ENCODE results near the gene ATF6. TPM values are rescaled to one million over a fixed set of nuclear protein-coding genes. Genes with fewer than 3 reads are reported as not detected.

ATF6 gene
- total and polyA plus RNA-seq, 9 of the 15 experiments (the other 6 are each of a cell fraction or from before 2014, with no cell fraction given) = 11.7 to 32.4 (median 20.4) TPM

GRCh38 chr1:161820914-161821313, 54.8 kb downstream of the ATF6 start (continued):
- TF ChIP-seq, protein P1, sequence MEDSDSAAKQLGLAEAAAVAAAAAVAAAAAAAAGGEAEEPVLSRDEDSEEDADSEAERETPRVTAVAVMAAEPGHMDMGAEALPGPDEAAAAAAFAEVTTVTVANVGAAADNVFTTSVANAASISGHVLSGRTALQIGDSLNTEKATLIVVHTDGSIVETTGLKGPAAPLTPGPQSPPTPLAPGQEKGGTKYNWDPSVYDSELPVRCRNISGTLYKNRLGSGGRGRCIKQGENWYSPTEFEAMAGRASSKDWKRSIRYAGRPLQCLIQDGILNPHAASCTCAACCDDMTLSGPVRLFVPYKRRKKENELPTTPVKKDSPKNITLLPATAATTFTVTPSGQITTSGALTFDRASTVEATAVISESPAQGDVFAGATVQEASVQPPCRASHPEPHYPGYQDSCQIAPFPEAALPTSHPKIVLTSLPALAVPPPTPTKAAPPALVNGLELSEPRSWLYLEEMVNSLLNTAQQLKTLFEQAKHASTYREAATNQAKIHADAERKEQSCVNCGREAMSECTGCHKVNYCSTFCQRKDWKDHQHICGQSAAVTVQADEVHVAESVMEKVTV (CRISPR knock-in tag; IDR thresholded peaks at IDR 0.05) = no peak
- TF ChIP-seq, protein P2, sequence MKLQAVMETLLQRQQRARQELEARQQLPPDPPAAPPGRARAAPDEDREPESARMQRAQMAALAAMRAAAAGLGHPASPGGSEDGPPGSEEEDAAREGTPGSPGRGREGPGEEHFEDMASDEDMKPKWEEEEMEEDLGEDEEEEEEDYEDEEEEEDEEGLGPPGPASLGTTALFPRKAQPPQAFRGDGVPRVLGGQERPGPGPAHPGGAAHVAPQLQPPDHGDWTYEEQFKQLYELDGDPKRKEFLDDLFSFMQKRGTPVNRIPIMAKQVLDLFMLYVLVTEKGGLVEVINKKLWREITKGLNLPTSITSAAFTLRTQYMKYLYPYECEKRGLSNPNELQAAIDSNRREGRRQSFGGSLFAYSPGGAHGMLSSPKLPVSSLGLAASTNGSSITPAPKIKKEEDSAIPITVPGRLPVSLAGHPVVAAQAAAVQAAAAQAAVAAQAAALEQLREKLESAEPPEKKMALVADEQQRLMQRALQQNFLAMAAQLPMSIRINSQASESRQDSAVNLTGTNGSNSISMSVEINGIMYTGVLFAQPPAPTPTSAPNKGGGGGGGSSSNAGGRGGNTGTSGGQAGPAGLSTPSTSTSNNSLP (IDR thresholded peaks at IDR 0.05; ENCODE audit: borderline replicate concordance, low read depth, low read length) = no peak
- TF ChIP-seq PPARD (CRISPR knock-in tag; IDR thresholded peaks at IDR 0.05) = no peak

GRCh38 chr1:161824618-161825017, 58.5 kb downstream of the ATF6 start:
- BruUV-seq (replicated peaks) = no TSS peak
- WGBS (ENCODE audit: insufficient coverage, low coverage, missing lambda C conversion rate) = 63% methylated on average over 1 of the region's 1 CpG
- intact Hi-C loops (cut with micrococcal nuclease) (no loop called here), in situ Hi-C loops (cut with MboI) (no loop called here)
- POLR2A ChIA-PET = interaction anchor here (0.6 to 0.8 kb wide), 3 partner anchors 13 to 226 kb away, joined by 3 read pairs; no protein-coding TSS in a partner anchor
- Histone ChIP-seq H3K79me2 (ENCODE audit: control insufficient read depth, insufficient read depth, low read length) (no peaks in the 10 kb centered on the region), H3K4me2 (ENCODE audit: insufficient read depth, low read length) (no peak overlapping the region), H3K9me3 (replicated peaks; ENCODE audit: control insufficient read depth, insufficient read depth, low read depth, low read length) (no peaks in the 10 kb centered on the region; the same call in 1 of the 2 replicates), H4K20me1 (replicated peaks; ENCODE audit: control insufficient read depth, insufficient read depth, low read length) (no peaks in the 10 kb centered on the region), H3K9me1 (ENCODE audit: control insufficient read depth, insufficient read depth, low read length) (no peaks in the 10 kb centered on the region), H3K36me3 (ENCODE audit: control insufficient read depth, insufficient read depth, low read length) (peaks cover 48% of the 10 kb centered on the region), H3K4me3 (no peak overlapping the region), H3K4me1 (replicated peaks in 1 of 2; ENCODE audit: control insufficient read depth in 2 of 2, insufficient read depth in 2 of 2, low read length in 2 of 2) (no peaks in the 10 kb centered on the region), H3K9ac (ENCODE audit: insufficient read depth in 1 of 2, low read depth in 2 of 2, low read length in 2 of 2) (no peak overlapping the region), H3K27ac (ENCODE audit: extremely low read depth, low read depth, low read length) (no peak overlapping the region), H3K27me3 (ENCODE audit: control insufficient read depth in 2 of 2, insufficient read depth in 2 of 2, low read length in 2 of 2) (no peaks in the 10 kb centered on the region), H2AFZ (ENCODE audit: low read depth, low read length) (no peak overlapping the region)
- no peak for FAIRE-seq
- DNase-seq (ENCODE audit: extremely low read depth in 1 of 4, low spot score in 3 of 4) = no peak
- ATAC-seq = no peak
- CTCF ChIA-PET (ENCODE audit: low intra/inter-chr PET ratio) = no interaction called here
- no peak for TF ChIP-seq THRB (CRISPR knock-in tag; conservative IDR thresholded peaks at IDR 0.05)
- TF ChIP-seq E2F5 (CRISPR knock-in tag; IDR thresholded peaks at IDR 0.05) = no peak
- TF ChIP-seq, protein P3, sequence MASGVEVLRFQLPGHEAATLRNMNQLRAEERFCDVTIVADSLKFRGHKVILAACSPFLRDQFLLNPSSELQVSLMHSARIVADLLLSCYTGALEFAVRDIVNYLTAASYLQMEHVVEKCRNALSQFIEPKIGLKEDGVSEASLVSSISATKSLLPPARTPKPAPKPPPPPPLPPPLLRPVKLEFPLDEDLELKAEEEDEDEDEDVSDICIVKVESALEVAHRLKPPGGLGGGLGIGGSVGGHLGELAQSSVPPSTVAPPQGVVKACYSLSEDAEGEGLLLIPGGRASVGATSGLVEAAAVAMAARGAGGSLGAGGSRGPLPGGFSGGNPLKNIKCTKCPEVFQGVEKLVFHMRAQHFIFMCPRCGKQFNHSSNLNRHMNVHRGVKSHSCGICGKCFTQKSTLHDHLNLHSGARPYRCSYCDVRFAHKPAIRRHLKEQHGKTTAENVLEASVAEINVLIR (CRISPR knock-in tag; IDR thresholded peaks at IDR 0.05) = no peak
- TF ChIP-seq SMARCB1 (IDR thresholded peaks at IDR 0.05; ENCODE audit: insufficient read length, low read depth) = no peak
- no peak for TF ChIP-seq ZNF561 (CRISPR knock-in tag; conservative IDR thresholded peaks at IDR 0.05)
- no peak for TF ChIP-seq GABPB1 (CRISPR knock-in tag; IDR thresholded peaks at IDR 0.05)
- TF ChIP-seq ZNF79 (CRISPR knock-in tag; IDR thresholded peaks at IDR 0.05; ENCODE audit: low read depth) = no peak
- TF ChIP-seq NEUROD1 (IDR thresholded peaks at IDR 0.05; ENCODE audit: borderline replicate concordance, low read depth, low read length, partially characterized antibody) = no peak
